HG02852 (cell line): Measurements from ENCODE around the gene ADAMTS15.

Experiments
- ATAC-seq: cut with Tn5 transposase; IDR thresholded peaks from one replicate; pipeline ENCODE4 v1.9.1; 2021; ENCODE audit warnings: mild to moderate bottlenecking, moderate library complexity; ENCODE audit not compliant: unreplicated experiment

ADAMTS15 gene

DNA sequence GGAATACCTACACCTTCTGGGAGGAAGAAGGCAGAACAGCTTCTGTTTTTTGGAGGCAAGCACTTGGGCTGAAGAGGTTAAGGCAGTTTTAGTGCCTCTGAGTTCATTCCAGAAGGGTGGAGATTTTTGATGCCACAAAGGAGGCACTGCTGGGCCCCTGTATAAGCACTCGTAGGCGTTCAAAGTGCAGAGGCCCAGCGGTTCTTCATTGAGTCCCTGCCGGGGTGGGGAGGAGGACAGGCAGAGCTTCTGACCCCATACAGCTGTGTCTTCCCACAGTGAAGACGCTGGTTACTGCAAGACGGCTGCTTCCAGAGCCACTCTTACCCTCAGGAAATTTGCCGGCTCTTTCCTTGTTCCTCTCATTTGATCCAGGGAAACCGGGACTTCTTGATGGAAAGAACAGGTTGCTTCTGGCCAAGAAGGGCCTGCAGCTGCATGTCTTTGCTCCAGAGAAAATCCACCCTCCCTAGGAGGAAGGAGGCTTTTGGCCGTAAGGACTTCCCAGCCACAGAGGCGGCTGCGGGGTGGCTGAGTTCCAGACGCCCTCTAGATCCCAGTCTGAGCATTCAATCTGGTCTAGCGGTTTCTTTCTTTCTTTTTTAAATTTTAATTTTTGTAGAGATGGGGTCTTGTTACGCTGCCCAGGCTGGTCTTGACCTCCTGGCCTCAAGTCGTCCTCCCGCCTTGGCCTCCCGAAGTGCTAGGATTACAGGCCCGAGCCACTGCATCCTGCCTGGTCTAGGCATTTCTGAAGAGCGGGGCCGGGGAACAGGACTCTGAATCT is 9.4 kb downstream of the ADAMTS15 start:
- no peak for ATAC-seq

DNA sequence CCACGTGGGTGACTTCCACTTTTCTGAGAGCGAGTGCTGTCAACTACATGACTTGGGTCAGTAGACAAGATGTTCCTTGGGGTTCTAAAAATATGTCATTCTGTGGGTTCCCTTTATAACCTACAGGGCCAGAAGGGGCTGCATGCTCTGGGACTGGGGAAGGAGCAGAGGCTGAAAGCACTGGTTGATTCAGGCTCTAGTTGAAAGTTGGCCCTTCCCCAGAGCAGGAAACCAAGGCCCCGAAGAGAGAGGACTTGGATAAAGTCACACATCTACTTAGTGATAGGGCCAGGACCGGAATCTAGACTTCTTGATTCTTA is 9.9 kb downstream of the ADAMTS15 start:
- ATAC-seq = no peak

DNA sequence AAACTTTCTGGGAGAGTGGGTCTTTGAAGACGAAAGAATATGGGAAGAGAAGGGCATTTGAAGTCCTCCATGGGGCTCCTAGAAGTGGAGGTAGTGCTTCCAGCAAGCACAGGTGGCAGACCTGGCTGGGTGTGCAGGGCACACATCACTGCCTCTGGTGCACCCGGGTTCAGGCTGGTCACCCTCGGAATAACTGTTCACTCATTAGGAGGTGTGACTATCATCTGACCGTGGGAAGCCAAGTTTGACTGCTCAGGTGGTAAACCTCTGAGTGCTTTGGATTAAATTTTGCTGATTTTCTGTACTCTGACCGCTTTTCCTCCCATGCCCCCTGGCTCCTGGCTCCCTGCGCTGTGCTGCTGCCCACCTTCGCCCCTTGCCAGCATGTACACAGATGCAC is 11.1 kb downstream of the ADAMTS15 start:
- ATAC-seq = no peak

DNA sequence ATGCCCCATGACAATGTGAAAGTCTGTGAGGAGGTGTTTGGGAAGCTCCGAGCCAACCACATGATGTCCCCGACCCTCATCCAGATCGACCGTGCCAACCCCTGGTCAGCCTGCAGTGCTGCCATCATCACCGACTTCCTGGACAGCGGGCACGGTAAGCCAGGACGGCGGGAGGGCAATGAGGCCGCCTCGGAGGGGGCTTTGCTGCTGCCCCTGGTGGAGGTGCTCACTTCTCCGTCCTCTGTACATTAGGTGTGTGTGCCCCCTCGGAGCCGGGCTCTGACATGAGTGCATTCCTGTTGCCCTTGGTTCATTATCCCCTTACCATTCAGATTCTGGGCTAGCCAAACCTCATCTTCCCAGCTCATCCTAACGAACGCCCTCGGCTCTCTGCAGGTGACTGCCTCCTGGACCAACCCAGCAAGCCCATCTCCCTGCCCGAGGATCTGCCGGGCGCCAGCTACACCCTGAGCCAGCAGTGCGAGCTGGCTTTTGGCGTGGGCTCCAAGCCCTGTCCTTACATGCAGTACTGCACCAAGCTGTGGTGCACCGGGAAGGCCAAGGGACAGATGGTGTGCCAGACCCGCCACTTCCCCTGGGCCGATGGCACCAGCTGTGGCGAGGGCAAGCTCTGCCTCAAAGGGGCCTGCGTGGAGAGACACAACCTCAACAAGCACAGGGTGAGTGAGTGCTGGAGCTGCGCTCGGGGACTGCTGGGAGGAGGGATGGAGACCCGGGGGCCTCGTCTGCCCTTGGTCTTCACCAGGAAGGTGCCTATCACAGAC is 13.8 kb downstream of the ADAMTS15 start:
- no peak for ATAC-seq

DNA sequence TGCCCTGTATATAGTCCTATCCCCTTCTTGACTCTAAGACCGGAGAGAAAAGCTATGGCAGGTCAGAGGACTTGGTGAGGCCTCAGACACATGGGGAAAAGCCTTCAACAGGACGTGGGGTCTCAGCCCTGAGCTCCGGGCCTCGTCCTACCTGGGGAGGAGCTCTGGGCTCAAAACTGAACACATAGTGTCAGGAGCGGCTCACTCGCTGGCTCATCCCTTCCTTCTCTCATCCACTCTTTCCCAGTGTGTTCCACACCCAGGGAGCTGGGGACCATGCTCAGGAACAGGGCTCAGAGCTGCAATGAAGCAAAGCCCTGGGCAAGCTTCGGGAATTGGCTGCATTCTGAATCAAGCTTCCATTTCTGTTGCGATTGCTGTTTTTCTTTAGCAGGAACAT is 14.5 kb downstream of the ADAMTS15 start:
- no peak for ATAC-seq

DNA sequence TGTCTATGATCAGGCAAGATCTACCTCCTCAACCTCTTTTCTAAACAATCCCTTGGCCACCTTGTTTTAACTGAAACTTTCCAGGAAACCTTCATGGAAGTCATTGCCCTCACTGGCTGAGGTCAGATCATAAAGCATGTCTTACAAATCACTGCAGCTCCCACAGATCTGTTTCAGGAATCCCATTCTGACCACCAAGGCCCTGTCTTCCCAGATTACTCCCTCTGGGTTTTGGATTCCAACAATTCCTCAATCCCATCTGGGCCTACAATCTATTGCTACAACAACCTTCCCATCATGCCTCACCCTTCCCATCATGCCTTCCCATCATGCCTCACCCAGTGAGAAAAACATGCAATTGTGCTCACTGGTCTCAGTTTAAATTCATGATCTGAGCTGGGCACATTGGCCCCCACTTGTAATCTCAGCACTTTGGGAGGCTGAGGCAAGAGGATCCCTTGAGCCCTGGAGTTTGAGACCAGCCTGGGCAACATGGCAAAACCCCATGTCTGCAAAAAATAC is 15.9 kb downstream of the ADAMTS15 start:
- ATAC-seq = no peak

DNA sequence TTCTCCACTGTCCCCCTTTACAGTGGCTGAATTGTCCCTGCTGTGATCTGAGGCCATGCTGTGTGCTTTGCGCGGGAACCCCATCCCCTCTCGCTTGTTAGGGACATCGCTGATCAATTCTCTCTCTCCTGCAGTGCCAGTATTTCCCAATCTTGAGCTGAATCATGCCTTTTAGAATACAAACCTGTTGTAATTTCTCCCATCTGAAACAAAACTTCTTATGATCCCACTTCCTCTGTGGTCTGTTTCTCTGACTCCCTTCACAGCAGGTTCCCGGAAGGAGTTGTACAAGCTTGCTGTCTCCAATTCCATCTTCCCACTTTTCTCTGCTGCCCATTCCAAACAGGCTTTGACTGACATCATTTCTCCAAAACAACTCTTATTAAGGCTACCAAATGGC is 16.8 kb downstream of the ADAMTS15 start:
- ATAC-seq = no peak

DNA sequence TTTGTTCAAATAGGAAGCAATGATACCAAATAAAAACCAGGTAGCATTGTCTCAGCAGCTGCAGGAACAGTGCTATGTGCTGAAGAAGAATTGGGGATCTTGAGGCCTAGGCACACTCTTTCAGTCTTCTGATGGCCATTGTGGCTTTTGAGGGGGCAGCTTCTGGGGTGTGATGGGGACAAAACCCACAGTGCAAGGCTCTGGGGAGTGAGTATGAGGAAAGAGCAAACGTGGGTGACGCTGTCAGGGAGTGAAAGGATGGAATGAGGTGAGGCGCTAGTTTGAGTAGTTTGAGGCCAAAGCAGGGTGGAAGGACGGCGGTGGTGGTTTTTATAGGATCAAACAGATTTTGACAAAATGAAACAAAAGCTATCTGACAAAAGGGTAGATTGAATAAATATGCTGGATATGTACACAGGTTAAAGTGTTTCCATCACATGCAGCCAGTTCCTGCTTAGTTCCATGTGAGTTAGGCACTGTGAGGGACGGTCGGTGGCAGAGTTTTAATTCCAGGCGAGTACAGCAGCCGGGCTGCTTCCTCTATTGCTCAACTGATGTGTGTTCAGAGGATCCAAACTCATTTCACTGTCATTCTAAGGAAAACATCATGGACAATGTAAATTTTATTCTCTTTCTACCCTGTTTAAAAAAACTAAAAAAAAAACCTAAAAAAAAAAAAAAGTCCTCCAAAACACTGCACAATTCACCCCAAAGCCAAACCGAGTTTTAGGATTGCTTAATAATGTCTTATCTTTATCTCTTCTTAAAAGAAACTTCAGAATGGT is 18.9 kb downstream of the ADAMTS15 start:
- no peak for ATAC-seq

DNA sequence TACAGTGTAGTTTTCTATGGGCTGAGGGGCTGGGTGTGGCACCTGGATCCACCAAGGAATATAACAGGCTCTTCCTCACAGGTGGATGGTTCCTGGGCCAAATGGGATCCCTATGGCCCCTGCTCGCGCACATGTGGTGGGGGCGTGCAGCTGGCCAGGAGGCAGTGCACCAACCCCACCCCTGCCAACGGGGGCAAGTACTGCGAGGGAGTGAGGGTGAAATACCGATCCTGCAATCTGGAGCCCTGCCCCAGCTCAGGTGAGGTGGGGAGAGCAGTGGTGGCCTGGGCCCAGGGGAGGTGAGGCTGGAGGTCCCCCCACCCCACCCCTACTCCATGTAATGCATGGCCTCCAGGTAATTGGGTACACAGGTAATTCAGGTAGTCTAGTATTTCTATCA is 20.7 kb downstream of the ADAMTS15 start:
- no peak for ATAC-seq

DNA sequence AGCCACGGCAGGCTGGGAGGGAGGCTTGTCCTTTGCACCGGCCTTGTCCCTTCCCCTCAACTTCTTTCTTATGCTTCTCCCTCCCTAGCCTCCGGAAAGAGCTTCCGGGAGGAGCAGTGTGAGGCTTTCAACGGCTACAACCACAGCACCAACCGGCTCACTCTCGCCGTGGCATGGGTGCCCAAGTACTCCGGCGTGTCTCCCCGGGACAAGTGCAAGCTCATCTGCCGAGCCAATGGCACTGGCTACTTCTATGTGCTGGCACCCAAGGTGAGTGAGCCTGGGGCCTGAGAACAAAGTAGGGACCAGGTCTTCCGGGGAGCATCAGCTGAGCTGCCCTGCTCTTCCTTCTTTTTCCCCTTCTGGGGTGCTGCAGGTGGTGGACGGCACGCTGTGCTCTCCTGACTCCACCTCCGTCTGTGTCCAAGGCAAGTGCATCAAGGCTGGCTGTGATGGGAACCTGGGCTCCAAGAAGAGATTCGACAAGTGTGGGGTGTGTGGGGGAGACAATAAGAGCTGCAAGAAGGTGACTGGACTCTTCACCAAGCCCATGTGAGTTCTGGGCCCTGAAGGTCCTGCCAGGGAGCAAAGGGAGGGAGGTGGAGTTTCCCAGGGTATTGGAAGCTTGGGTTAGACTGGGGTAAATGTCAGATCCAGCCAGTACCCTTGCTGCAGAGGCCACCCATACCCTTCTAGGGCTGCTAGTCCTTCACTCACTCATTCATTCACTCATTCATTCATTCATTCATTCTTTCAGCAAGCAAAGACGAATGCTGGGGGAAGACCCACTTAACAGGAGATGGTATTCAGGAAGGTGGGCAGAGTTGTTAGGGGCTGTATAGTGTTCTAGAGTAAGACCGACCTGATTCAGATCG is 22.6 kb downstream of the ADAMTS15 start:
- no peak for ATAC-seq

DNA sequence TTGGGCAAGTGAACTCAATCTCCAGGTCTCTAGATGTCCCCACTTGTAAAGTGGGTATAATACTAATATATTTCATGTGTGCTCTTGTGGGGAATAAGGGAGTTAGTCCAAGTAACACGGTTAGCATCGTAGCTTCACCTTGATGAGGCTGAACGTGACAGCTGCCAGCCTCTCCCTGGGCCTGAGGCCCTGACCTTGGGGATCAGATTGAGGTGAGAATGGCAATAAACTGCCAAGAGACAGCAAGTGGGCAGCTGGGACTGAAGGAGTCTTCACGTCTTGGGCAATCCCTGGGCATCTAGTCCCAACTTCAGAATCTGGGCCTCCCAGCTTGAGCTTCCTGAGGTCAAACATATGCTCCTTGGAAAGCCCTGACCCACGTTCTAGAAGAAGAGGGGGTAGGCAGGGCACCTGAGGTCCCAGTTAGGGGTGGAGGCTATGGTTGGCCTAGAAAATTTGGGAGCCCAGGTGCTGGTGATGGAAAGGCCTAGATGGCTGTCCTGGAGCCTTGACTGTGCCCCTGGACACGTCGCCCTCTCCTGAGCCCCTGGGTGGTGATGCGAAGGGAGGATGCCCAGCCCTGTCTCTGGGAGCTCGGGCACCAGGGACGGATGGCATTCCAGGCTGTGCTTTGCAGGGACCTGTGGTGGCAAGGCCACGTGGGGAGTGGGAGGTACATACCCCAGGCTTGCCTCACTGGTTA is 23.4 kb downstream of the ADAMTS15 start:
- no peak for ATAC-seq

DNA sequence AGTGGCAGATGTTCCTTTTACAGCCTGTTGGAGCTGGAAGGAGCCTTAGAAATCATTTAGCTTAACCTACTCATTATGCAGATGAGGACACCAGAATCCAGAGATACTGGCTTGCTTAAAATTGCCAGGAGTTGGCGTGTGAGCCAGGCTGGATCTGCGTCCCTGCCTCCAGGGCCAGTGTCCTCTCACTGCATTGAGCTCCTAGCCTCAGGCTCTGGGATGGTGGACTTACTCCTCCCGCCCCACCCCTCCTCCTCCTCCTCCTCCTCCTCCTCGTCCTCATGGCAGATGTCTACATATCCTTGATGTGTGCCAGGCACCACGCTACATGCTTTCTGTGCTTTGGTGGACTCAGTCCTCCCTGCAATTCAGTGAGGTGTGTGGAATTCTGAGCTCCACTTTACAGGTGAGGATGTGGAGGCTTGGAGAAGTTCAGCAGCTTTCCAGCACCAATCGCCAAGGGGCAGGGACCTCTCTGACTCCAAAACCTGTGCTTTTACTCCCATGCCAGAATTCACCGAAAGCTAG is 24.1 kb downstream of the ADAMTS15 start:
- no peak for ATAC-seq

DNA sequence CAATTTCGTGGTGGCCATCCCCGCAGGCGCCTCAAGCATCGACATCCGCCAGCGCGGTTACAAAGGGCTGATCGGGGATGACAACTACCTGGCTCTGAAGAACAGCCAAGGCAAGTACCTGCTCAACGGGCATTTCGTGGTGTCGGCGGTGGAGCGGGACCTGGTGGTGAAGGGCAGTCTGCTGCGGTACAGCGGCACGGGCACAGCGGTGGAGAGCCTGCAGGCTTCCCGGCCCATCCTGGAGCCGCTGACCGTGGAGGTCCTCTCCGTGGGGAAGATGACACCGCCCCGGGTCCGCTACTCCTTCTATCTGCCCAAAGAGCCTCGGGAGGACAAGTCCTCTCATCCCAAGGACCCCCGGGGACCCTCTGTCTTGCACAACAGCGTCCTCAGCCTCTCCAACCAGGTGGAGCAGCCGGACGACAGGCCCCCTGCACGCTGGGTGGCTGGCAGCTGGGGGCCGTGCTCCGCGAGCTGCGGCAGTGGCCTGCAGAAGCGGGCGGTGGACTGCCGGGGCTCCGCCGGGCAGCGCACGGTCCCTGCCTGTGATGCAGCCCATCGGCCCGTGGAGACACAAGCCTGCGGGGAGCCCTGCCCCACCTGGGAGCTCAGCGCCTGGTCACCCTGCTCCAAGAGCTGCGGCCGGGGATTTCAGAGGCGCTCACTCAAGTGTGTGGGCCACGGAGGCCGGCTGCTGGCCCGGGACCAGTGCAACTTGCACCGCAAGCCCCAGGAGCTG is 24.8 kb downstream of the ADAMTS15 start:
- no peak for ATAC-seq

DNA sequence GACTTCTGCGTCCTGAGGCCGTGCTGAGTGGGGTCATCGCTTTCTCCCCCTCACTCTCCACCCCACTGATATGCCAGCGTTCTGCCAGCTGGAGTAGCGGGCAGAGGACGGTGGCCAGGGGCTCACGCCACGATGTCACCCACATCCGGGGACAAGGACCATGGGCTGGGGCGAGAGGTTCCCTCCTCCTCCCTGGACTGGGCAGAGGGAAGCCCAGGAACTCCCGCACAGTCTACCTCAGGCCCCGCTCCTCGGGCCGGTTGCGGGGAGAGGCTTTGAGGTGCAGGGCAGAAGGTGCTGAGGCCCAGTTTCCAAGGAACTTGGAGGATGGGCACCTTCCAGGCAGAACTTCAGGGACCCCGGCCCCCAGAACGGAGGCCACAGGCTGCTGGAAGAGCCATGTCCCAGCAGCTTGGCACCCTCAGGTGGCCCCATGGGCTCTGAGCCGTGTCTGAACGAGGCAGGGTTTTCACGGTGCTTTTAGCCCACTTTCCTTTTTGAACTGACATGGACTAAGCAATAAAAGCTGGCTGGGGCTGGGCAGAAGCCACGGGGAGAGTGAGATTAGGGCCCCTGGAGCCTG is 25.4 kb downstream of the ADAMTS15 start:
- ATAC-seq = no peak

DNA sequence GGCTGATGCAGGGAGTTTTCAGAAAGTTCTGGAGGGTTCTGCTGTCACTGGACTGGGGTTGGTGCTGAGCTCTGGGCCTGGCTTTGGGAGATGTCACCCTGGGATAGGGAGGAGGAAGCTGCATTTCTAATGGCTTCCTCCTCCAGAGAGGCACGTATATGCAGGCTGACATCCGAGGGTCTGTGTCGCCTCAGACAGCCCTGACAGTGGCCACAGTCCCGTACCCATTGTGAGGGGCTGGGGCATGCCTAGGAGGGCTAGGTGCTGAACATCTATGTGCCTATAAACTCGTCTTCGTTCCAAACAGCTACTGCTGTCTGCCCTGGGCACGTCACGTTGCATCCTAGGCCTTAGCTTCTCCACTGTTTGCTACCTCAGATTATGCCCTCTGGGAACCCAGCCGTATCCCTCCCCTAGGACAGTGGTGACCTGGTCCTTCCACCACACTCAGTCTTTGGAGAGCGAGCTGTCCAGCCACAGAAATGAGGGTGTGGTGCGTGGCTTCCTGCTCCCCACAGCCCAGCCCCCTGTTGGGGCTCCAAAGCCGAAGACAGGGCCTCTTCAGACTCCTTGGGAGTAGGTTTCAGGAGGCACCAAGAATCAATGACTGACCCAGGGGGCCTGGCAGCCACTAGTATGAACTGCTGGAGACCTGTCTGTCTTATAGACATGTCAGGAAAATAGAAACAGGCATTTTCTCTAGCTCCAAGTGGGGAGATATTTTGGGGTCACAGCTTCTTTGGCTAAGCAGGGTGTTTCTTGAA is 26.4 kb downstream of the ADAMTS15 start:
- ATAC-seq = no peak

DNA sequence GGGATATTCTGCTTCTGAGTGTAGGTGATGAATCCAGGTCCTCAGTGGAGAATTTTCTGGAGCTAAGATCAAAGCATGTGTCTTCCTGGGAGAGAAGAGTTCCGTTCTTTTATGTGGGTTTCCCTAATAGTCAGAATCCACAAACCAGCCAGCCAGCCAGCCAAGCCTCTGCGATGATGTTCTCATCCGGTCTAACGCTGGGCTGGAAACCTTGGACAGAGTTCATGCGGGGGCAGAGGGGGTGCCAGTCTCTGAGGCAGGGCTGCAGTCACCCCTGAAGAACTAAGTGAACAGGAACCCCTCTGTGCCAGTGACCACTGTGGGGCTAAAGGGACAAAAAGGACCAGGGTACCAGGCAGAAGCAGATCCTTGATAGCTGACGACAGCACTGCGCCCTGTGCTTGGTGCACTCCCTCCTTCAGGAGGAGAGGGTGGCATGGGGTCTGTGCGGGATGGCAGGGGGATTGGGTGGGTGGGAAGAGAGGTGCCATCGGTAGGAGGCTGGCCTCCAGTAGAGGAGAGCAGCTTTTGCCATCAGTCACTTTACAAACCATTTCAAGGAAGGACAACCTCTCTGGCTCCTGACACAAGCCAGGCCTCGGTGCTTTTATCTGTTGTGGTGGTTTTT is 27.1 kb downstream of the ADAMTS15 start:
- ATAC-seq = no peak

DNA sequence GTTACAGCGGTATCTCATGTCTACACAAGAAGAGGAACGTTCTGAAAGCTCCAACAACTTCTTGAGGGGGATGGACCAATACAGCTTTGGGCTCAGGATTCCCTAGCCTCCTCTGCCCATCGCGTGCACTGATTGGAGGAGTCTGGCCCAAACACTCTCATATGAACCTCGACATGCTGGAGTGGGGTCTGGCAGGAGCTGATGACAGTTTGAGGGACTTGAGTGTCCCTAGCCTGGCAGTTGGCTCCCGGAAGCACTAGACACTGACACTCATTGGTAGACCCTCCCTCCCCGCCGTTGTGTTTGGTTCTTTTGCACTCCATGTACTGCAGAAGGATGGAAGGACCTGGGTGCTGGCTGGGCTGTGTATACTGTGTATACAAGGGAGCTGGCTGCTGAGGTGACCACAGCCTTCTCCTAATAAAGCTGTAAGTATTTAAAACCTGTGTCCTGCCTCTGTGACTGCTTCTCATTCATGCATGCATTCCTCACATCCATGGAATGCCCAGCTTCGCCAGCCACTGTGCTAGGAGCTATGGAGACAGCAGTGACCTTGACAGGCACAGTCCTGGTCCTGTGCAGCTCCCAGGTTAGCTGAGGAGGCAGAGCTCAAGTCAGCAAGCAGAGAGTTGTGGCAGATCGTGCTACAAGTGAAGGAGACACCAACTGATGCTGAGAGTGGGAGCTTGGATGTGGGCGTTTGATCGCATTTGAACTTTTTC is 27.9 kb downstream of the ADAMTS15 start:
- no peak for ATAC-seq
